ENCODE results near the gene SIPA1. TPM values are rescaled to one million over a fixed set of nuclear protein-coding genes. Genes with fewer than 3 reads are reported as not detected.

SIPA1 gene
- total and polyA plus RNA-seq, 4 donors: 15.4 to 34.9 (median 22.8) TPM

DNA sequence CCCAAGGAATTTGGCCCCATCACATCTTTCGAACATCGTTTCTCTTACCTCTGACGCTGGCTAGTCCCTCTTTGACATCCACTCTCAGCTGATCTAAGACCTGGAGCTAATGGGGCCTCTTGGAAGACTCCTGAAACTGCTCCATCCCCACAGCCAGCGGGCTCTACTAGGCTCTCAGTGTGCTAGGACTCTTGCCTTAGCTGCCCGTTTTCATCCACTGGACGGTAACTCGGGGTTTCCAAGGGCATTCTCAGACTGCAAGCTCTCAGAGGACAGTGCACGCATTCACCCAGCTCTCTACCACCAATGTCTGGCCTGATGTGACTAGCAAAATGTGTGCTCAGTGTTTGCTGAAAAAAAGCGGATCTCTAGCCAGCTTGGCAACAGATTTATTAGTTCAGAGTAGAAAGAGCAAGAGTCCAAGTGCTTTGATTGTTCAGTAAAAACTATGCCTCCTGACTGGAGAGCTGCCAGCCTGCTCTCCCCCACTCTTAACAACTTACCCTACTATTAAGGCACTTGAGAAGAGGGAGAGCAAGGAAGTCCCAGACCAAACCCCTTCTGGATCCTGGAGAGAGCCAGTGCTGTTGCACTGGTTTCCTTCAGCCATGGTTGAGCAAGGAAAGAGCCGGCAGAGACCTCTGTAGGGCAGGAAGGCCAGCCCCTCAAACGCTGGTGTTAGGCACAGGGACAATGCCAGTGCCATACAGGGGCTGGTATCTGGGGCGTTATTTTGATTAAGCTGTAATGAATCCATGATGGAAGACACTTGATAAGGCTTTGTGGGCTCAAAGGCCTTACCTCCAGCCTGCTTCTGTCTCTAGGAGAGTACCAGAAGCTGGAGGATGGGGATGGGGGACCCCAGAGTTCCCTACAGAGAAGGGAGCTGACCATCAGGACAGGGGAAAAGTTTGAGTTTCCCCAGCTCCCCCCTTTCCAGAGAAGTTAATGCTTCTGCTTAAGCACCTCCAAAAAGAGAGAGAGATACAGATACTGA is 15.6 kb downstream of the SIPA1 start:
- Histone ChIP-seq H3K4me1 (ENCODE audit: control insufficient read depth in 4 of 4, insufficient read depth in 4 of 4, low read length in 3 of 4) (peaks cover 22 to 62% (median 46%) of the 10 kb centered on the region in 4 donors), H3K36me3 (ENCODE audit: control insufficient read depth in 4 of 4, insufficient read depth in 3 of 4, low read depth in 1 of 4, low read length in 3 of 4) (peaks cover 21 to 46% (median 32%) of the 10 kb centered on the region in 4 donors), H3K27me3 (ENCODE audit: control insufficient read depth in 4 of 4, insufficient read depth in 4 of 4, low read length in 3 of 4) (no peaks in the 10 kb centered on the region), H3K9ac (ENCODE audit: low read depth in 1 of 2, low read length in 2 of 2) (peak overlapping the region; percentile 75 to 97), H3K27ac (ENCODE audit: low read depth in 1 of 2, low read length in 2 of 2) (peak overlapping the region; percentile 98), H3K4me3 (ENCODE audit: low read depth in 1 of 3, low read length in 3 of 3) (peak overlapping the region; percentile 56 to 72 (median 60)), H3K9me3 (ENCODE audit: control insufficient read depth in 4 of 4, low read length in 3 of 4) (no peaks in the 10 kb centered on the region)
- 20% methylated on average over 12 of the region's 12 CpGs for WGBS
- TF ChIP-seq NR2F2 (IDR thresholded peaks at IDR 0.05): no peak
- TF ChIP-seq FOXA1 (IDR thresholded peaks at IDR 0.05): peak; percentile 0
- peak; percentile 71 for TF ChIP-seq HNF4G (IDR thresholded peaks at IDR 0.05)
- TF ChIP-seq, protein P1, sequence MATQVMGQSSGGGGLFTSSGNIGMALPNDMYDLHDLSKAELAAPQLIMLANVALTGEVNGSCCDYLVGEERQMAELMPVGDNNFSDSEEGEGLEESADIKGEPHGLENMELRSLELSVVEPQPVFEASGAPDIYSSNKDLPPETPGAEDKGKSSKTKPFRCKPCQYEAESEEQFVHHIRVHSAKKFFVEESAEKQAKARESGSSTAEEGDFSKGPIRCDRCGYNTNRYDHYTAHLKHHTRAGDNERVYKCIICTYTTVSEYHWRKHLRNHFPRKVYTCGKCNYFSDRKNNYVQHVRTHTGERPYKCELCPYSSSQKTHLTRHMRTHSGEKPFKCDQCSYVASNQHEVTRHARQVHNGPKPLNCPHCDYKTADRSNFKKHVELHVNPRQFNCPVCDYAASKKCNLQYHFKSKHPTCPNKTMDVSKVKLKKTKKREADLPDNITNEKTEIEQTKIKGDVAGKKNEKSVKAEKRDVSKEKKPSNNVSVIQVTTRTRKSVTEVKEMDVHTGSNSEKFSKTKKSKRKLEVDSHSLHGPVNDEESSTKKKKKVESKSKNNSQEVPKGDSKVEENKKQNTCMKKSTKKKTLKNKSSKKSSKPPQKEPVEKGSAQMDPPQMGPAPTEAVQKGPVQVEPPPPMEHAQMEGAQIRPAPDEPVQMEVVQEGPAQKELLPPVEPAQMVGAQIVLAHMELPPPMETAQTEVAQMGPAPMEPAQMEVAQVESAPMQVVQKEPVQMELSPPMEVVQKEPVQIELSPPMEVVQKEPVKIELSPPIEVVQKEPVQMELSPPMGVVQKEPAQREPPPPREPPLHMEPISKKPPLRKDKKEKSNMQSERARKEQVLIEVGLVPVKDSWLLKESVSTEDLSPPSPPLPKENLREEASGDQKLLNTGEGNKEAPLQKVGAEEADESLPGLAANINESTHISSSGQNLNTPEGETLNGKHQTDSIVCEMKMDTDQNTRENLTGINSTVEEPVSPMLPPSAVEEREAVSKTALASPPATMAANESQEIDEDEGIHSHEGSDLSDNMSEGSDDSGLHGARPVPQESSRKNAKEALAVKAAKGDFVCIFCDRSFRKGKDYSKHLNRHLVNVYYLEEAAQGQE (IDR thresholded peaks at IDR 0.05): peak; percentile 88
- TF ChIP-seq, protein P2, sequence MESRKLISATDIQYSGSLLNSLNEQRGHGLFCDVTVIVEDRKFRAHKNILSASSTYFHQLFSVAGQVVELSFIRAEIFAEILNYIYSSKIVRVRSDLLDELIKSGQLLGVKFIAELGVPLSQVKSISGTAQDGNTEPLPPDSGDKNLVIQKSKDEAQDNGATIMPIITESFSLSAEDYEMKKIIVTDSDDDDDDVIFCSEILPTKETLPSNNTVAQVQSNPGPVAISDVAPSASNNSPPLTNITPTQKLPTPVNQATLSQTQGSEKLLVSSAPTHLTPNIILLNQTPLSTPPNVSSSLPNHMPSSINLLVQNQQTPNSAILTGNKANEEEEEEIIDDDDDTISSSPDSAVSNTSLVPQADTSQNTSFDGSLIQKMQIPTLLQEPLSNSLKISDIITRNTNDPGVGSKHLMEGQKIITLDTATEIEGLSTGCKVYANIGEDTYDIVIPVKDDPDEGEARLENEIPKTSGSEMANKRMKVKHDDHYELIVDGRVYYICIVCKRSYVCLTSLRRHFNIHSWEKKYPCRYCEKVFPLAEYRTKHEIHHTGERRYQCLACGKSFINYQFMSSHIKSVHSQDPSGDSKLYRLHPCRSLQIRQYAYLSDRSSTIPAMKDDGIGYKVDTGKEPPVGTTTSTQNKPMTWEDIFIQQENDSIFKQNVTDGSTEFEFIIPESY (IDR thresholded peaks at IDR 0.05): peak; percentile 63
- TF ChIP-seq, protein P3, sequence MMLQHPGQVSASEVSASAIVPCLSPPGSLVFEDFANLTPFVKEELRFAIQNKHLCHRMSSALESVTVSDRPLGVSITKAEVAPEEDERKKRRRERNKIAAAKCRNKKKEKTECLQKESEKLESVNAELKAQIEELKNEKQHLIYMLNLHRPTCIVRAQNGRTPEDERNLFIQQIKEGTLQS (IDR thresholded peaks at IDR 0.05): peak; percentile 41
- peak; percentile 90 for TF ChIP-seq SP1 (IDR thresholded peaks at IDR 0.05)
- TF ChIP-seq JUND (IDR thresholded peaks at IDR 0.05): peak in 1 of 2 donors; percentile 42
- TF ChIP-seq HNF4A (conservative IDR thresholded peaks at IDR 0.05): peak; percentile 95 to 96
- TF ChIP-seq YY1 (IDR thresholded peaks at IDR 0.05): peak; percentile 41
- TF ChIP-seq RXRA (IDR thresholded peaks at IDR 0.05): peak; percentile 43 to 80
- no peak for TF ChIP-seq GABPA (IDR thresholded peaks at IDR 0.05 in 1 of 2, conservative IDR thresholded peaks at IDR 0.05 in 1 of 2)
- TF ChIP-seq RAD21 (IDR thresholded peaks at IDR 0.05): peak; percentile 12 to 46
- peak; percentile 42 for TF ChIP-seq FOXA2 (IDR thresholded peaks at IDR 0.05)
- TF ChIP-seq, protein P4, sequence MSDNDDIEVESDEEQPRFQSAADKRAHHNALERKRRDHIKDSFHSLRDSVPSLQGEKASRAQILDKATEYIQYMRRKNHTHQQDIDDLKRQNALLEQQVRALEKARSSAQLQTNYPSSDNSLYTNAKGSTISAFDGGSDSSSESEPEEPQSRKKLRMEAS (IDR thresholded peaks at IDR 0.05): peak; percentile 58
- TF ChIP-seq EGR1 (IDR thresholded peaks at IDR 0.05; ENCODE audit: low read depth in 2 of 2): peak in 1 of 2 donors; percentile 28
- TF ChIP-seq, protein P5, sequence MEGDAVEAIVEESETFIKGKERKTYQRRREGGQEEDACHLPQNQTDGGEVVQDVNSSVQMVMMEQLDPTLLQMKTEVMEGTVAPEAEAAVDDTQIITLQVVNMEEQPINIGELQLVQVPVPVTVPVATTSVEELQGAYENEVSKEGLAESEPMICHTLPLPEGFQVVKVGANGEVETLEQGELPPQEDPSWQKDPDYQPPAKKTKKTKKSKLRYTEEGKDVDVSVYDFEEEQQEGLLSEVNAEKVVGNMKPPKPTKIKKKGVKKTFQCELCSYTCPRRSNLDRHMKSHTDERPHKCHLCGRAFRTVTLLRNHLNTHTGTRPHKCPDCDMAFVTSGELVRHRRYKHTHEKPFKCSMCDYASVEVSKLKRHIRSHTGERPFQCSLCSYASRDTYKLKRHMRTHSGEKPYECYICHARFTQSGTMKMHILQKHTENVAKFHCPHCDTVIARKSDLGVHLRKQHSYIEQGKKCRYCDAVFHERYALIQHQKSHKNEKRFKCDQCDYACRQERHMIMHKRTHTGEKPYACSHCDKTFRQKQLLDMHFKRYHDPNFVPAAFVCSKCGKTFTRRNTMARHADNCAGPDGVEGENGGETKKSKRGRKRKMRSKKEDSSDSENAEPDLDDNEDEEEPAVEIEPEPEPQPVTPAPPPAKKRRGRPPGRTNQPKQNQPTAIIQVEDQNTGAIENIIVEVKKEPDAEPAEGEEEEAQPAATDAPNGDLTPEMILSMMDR (IDR thresholded peaks at IDR 0.05; ENCODE audit: low read depth, low read length, missing input control): no peak
- peak; percentile 94 for TF ChIP-seq TAF1 (conservative IDR thresholded peaks at IDR 0.05)
- no peak for DNase-seq (ENCODE audit: low spot score)

Measured in liver (tissue), 9 donors.